GM12892 (cell line): ENCODE data around the gene ATXN7L2.

Experiments
- POLR2A ChIP-seq: IDR thresholded peaks from 2 replicates; pipeline ENCODE4 v1.6.1; 2011; ENCODE audit warnings: low read depth, low read length, control low read depth
- POLR2AphosphoS5 ChIP-seq: IDR thresholded peaks from 2 replicates; pipeline ENCODE4 v1.6.1; 2011; ENCODE audit warnings: low read depth, low read length, control low read depth
- TAF1 ChIP-seq: IDR thresholded peaks from 2 replicates; pipeline ENCODE4 v1.6.1; 2011; ENCODE audit warnings: low read depth, mild to moderate bottlenecking, control low read depth, low read length, borderline replicate concordance

DNA sequence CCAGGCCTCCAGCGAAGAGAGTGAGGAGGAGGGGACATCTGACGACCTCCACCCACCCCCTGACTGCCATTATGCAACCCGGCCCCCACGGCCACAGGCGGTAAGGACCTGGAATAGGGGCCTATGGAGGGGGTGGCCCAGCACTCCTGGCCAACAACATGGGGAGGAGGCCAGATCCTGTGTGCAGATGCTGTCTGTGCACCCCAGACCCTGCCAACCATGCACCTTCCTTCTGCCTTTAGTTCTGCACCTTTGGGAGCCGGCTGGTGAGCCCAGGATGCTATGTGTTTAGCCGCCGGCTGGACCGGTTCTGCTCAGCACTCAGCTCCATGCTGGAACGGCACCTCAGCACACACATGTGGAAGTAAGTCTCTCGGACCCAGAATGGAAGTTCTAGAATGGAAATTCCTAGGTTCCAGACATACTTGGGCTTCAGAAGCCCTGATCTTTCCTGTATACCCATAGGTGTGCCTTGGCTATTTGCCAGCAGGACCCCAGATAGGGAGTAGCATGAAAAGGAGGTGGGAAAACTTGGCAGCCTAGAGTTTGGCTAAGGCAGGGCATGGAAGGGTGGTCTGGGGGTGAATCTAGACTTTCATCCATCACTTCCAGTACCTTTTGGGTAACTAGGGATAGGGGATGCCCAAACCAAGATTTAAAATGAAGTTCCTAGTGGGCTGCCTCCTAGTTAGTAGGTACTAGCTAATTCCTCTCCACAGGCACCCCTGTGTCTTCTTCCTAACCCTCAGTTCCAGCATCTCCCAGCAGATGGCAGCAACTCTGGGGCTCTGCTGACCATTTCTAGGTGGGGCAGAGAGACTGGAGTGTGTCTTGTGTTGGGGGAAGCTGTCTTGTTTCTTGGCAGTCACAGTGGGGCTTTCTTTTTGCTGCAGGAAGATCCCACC is 6.6 kb downstream of the ATXN7L2 start:
- TF ChIP-seq TAF1 (no peak), POLR2A (no peak), POLR2AphosphoS5 (no peak)
